SJSA1 (cell line): ENCODE measurements around the gene SIRPB2. TPM values are rescaled to one million over a fixed set of nuclear protein-coding genes. Genes with fewer than 3 reads are reported as not detected.

Source experiments
- DNase-seq, 2 experiments: peaks; one replicate each; pipeline ENCODE4 v3.0.0-alpha.2; 2015 to 2020; ENCODE audit warnings: low spot score in 2 of 2, low read depth in 1 of 2
- H3K27ac ChIP-seq: fragments of 250-450 bp; sonication (Bioruptor Pico); 2 replicates; pipeline ENCODE4 v1.5.1; 2020; ENCODE audit warnings: mild to moderate bottlenecking, moderate library complexity
- H3K27me3 ChIP-seq: fragments of 250-450 bp; sonication (Bioruptor Pico); replicated peaks from 2 replicates; pipeline ENCODE4 v1.5.1; 2020; ENCODE audit warnings: mild to moderate bottlenecking, moderate library complexity
- H3K36me3 ChIP-seq: fragments of 250-450 bp; sonication (Bioruptor Pico); 2 replicates; pipeline ENCODE4 v1.5.1; 2020; ENCODE audit warnings: mild to moderate bottlenecking
- H3K4me1 ChIP-seq: fragments of 250-450 bp; sonication (Bioruptor Pico); replicated peaks from 2 replicates; pipeline ENCODE4 v1.6.1; 2021; ENCODE audit warnings: mild to moderate bottlenecking
- H3K4me3 ChIP-seq: fragments of 250-450 bp; sonication (Bioruptor Pico); 2 replicates; pipeline ENCODE4 v1.5.1; 2020; ENCODE audit warnings: mild to moderate bottlenecking
- H3K9me3 ChIP-seq: fragments of 250-450 bp; sonication (Bioruptor Pico); replicated peaks from 2 replicates; pipeline ENCODE4 v1.5.1; 2020; ENCODE audit warnings: mild to moderate bottlenecking
- total RNA-seq: library from RNA; depleted of rRNA; stranded (reverse); fragments of >200 nt; shearing (Covaris generic); gene quantifications from 2 replicates; pipeline ENCODE4 v1.2.3, GENCODE V29; 2014

Gene SIRPB2
- total RNA-seq, 1 experiment from 2014 or later, result not detected

GRCh38 chr20:1491860-1492642, 831 bp upstream of the SIRPB2 start:
- H3K4me1 ChIP-seq, result no peaks in the 10 kb centered on the region
- no peak overlapping the region for H3K27ac ChIP-seq
- no peaks in the 10 kb centered on the region for H3K36me3 ChIP-seq
- peaks cover 3% of the 10 kb centered on the region; the same call in 1 of the 2 replicates for H3K9me3 ChIP-seq
- H3K27me3 ChIP-seq, result peaks cover 80% of the 10 kb centered on the region
- no peak overlapping the region for H3K4me3 ChIP-seq
- peak in 1 of 2 experiments; percentile 4 for DNase-seq

DNA sequence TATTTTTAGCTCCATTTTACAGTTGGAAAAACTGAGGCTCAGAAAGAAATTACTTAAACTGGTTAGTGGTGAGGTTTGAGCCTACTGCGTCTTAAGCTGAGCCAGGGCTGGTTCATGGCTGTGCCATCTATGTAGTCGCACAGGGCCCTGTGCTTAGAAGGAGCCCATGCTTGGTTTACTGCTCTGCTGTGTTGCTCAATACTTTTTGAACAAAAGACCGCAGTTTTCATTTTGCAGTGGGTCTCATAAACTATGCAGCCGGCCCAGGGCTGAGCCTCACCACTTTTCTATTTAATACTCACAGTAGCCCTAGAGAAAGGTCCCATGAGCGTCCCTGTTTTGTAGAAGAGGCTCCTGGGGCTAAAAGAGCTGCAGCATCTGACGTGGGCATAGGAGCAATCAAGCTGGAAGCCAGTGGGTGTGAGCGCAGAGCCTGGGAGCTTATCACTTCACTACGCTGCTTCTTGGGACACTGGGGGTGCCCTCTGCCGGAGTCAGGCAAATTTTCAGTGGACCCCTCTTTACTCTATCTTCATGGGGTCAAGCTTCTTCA, 501 bp downstream of the SIRPB2 start:
- Histone ChIP-seq H3K27ac (no peak overlapping the region), H3K4me3 (no peak overlapping the region), H3K4me1 (no peaks in the 10 kb centered on the region), H3K27me3 (peaks cover 79% of the 10 kb centered on the region), H3K36me3 (no peaks in the 10 kb centered on the region), H3K9me3 (peaks cover 3% of the 10 kb centered on the region; the same call in 1 of the 2 replicates)
- DNase-seq, result no peak

GRCh38 chr20:1489764-1490436, 1.3 kb downstream of the SIRPB2 start:
- H3K36me3 ChIP-seq, result no peaks in the 10 kb centered on the region
- peaks cover 2% of the 10 kb centered on the region for H3K4me1 ChIP-seq
- H3K4me3 ChIP-seq, result no peak overlapping the region
- peak in 1 of 2 experiments; percentile 24 for DNase-seq
- H3K9me3 ChIP-seq, result peaks cover 3% of the 10 kb centered on the region; the same call in 1 of the 2 replicates
- H3K27me3 ChIP-seq, result peaks cover 74% of the 10 kb centered on the region
- no peak overlapping the region for H3K27ac ChIP-seq

- DNase-seq, result no peak
These were observed 1.9 kb downstream of the SIRPB2 start for GRCh38 chr20:1489325-1489724.

DNA sequence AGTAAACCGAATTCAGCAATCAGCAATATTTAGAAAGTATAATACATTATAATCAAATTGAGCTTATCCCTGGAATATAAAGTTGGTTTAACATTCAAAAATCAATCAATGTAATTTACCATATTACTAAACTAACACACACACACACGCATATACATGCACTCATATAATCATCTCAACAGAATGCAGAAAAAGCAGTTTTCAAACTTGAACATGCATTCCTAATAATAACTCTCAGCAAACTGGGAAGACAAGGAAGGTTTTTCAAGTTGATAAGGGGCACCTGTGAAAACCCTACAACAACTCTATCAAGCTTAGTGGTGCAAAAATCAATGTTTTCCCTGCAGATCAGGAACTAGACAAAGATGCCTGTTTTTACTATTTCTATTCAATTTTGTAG, 4.7 kb downstream of the SIRPB2 start:
- H3K4me3 ChIP-seq, result no peak overlapping the region
- H3K27me3 ChIP-seq, result peaks cover 46% of the 10 kb centered on the region
- no peak for DNase-seq
- H3K36me3 ChIP-seq, result no peaks in the 10 kb centered on the region
- H3K27ac ChIP-seq, result no peak overlapping the region
- H3K9me3 ChIP-seq, result no peaks in the 10 kb centered on the region
- H3K4me1 ChIP-seq, result peaks cover 13% of the 10 kb centered on the region

More at GRCh38 chr20:1489325-1489724, 1.9 kb downstream of the SIRPB2 start:
- Histone ChIP-seq H3K9me3 (peaks cover 3% of the 10 kb centered on the region; the same call in 1 of the 2 replicates), H3K4me3 (no peak overlapping the region), H3K27ac (no peak overlapping the region), H3K36me3 (no peaks in the 10 kb centered on the region), H3K27me3 (peaks cover 69% of the 10 kb centered on the region), H3K4me1 (peaks cover 5% of the 10 kb centered on the region)

GRCh38 chr20:1484438-1485116, 6.6 kb downstream of the SIRPB2 start:
- Histone ChIP-seq H3K9me3 (no peaks in the 10 kb centered on the region), H3K4me1 (peaks cover 13% of the 10 kb centered on the region), H3K36me3 (no peaks in the 10 kb centered on the region), H3K27me3 (peaks cover 31% of the 10 kb centered on the region), H3K27ac (no peak overlapping the region), H3K4me3 (no peak overlapping the region)
- peak in 1 of 2 experiments; percentile 74 for DNase-seq

DNA sequence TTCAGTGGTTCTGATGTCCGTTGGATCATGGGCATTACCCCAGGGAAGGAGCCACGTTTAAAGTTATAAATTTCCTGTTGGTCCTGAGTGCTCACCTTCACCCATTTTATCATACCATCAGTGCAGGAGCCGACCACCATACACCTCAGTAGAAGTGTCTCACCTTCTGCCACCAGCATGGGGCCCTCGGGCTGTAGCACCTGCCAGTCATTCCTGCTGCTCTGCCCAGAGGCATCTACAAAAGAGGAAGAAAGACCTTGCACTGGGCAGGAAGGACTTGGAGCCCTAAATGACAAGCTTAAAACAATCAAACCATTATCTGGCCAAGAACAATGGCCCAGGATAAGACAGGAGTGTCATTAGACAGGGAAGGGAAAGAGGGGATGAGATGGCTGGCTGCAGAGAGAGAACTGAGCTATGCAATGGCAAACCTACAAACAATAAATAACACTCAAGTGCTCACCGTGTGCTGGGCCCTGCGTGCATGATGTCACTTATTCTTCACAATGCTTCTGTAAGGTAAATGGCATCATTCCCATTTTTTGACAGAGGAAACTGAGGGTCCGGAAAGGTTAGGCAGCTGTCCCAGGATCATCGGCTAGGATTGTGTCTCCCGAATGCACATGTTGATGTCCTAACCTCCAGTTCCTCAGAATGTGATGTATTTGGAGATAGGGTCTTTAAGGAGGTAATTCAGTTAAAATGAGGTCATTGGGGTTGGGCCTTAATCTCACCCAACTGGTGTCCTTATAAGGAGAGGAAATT, 11.2 kb downstream of the SIRPB2 start:
- no peak overlapping the region for H3K4me3 ChIP-seq
- no peak for DNase-seq

DNA sequence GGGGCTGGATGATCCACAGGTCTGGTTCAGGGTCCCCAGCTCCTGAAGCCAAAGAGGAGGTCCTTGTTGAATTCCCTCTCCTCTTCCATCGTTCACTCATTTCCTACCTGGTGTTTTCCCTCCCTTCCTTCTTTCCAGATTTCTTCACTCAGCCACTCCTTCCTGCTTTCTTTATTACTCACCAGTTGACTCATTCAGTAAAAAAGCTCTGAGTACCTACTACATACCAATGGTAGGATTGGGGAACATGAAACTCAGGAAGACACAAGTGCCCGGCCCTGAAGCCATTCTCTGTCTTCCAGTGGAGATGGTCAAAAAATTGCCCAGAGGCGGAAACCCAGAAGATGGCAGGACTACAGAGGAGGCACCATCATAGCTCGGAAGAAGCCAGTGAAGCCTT, 12.7 kb downstream of the SIRPB2 start:
- Histone ChIP-seq H3K4me1 (peaks cover 9% of the 10 kb centered on the region), H3K27me3 (0 out of 2 replicates have a peak, but pooled peaks cover 5% of the 10 kb centered on the region), H3K9me3 (no peaks in the 10 kb centered on the region), H3K36me3 (no peaks in the 10 kb centered on the region), H3K27ac (no peak overlapping the region), H3K4me3 (no peak overlapping the region)
- DNase-seq, result peak in 1 of 2 experiments; percentile 24

More for the DNA sequence above, 11.2 kb downstream of the SIRPB2 start:
- H3K36me3 ChIP-seq, result no peaks in the 10 kb centered on the region
- peaks cover 21% of the 10 kb centered on the region for H3K4me1 ChIP-seq
- 0 out of 2 replicates have a peak, but pooled peaks cover 5% of the 10 kb centered on the region for H3K27me3 ChIP-seq
- no peak overlapping the region for H3K27ac ChIP-seq
- no peaks in the 10 kb centered on the region for H3K9me3 ChIP-seq

DNA sequence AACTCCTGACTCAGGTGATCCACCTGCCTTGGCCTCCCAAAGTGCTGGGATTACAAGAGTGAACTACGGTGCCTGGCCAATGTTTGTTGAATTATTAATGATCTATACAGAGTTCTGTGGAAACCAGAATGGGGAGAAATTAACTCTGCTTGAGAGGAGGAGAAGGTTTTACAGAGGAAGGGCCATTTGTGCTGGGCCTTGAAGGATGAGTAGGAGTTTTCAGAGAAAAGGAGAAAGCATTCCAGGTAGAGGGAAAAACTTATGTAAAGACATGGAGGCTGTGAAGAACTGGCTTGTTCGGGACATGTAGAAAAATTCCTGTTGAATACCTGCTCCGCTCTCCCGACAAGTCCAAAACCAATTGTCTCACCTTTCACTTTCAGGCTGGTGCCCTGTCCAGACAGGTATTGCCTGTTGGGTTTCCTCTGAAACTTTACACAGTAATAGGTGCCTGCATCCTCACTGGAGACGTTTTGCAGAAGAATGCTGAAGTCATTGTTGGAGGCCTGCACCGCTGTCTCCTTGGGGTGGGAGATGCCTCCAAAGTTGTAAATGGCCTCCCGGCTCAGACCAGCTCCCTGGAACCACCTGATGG, 13.2 kb downstream of the SIRPB2 start:
- H3K27me3 ChIP-seq, result 0 out of 2 replicates have a peak, but pooled peaks cover 3% of the 10 kb centered on the region
- no peaks in the 10 kb centered on the region for H3K36me3 ChIP-seq
- H3K4me1 ChIP-seq, result peaks cover 9% of the 10 kb centered on the region
- H3K4me3 ChIP-seq, result no peak overlapping the region
- H3K27ac ChIP-seq, result no peak overlapping the region
- DNase-seq, result no peak
- H3K9me3 ChIP-seq, result no peaks in the 10 kb centered on the region

DNA sequence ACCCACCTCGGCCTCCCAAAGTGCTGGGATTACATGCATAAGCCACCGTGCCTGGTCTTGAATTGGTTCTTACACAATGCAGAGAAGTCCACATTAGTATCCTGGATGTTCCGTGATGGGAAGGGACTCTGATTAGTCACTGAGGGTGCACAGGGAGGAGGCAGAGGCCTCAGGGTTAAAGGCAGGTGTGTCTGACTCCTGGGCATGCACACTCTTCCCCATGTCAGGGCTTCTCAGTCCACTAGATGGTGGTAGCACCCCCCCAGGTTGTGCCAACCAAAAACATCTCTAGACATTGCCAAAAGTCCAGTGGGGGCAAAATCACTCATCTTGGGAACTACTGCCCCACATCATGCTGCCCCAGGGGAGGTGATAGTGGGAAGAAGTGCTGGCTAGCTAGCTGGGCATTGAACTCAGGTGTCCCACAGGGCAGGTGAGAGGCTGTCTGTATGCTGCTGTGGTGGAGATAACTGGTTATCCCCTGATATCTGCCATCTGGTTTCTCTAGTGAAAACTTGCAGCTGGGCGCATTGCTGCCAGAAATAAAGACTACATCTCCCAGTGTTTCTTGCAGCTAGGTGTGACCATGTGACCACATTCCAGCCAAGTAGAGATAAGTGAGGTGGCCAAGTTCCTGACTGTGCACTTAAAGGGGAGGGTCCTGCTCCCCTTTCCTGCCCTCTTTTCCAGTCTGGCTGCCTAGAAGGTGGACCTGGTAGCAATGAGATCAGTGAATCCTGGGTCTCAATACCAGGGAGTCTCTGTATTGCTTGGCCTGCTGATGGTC, 16.2 kb downstream of the SIRPB2 start:
- Histone ChIP-seq H3K27me3 (no peaks in the 10 kb centered on the region), H3K36me3 (no peaks in the 10 kb centered on the region), H3K4me3 (no peak overlapping the region), H3K9me3 (no peaks in the 10 kb centered on the region), H3K27ac (no peak overlapping the region), H3K4me1 (peaks cover 18% of the 10 kb centered on the region)
- no peak for DNase-seq

DNA sequence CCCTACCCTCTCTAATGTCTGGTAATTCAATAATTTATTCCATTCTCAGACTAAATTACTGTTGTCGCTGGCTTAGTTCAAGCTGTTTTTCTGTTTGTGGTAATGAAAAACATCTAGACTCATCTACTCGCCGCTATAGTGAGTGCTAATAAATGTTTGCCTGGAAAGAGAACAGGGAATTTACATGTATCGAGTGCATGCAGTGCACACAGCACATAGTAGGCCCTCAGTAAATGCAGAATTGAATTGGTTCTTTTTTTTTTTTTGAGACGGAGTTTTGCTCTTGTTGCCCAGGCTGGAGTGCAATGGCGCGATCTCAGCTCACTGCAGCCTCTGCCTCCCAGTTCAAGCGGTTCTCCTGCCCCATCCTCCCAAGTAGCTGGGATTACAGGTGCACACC, 16.9 kb downstream of the SIRPB2 start:
- no peak for DNase-seq
- Histone ChIP-seq H3K4me3 (no peak overlapping the region), H3K36me3 (no peaks in the 10 kb centered on the region), H3K4me1 (peaks cover 22% of the 10 kb centered on the region), H3K9me3 (no peaks in the 10 kb centered on the region), H3K27me3 (no peaks in the 10 kb centered on the region), H3K27ac (no peak overlapping the region)
